ENCODE measurements around the gene ARL6IP5.

Gene ARL6IP5

DNA sequence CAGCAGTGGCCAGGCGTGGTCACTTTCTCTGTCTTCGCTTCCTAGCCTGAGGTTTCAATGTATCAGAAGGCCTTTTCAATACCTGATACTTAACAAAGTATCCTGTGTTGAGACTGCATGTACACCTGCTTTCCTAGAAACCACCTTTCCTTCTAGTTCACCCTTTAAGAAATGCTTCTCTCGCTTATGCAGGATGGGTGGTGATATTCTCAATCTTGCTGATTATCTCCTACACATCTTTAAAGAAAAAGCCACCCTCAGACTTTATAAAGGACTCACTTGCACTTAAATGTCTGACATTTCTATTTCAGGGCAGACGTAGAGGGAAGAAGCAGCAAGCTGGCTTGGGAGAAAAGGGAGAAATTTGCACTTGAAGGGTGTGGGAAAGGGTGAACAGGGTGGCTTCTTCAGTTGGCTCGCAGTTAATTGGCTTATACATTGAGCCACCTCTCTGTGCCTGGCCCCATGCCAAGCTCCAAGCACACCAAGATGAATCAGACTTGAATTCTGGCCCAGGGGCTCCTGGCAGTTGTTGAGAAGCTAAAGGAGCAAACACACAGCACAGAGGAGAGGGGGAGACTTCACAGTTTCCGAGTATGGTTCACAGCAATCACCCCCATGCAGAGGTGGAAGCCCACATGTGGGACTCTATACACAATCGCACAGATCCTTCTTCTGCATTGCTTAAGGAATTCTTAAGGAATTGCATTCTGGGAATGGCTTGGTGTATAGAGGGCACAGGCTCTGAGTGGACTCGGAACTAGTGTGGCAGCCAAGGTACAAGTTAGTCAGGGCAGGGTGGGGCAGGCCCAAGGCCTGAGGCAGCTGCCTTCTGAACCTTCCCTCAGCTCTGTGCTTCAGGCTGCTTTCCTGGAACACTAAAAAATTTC lies 1.3 kb downstream of the ARL6IP5 start:
- peak; percentile 32 for DNase-seq (ENCODE audit: low spot score)

GRCh38 chr3:69087030-69087791 lies 2.5 kb downstream of the ARL6IP5 start:
- no peak for DNase-seq (ENCODE audit: low spot score)

GRCh38 chr3:69088063-69088462 lies 3.3 kb downstream of the ARL6IP5 start:
- peak; percentile 17 for DNase-seq (ENCODE audit: low spot score)

- peak; percentile 33 for DNase-seq (ENCODE audit: low spot score)
Observed at GRCh38 chr3:69090021-69090420, 5.3 kb downstream of the ARL6IP5 start.

DNA sequence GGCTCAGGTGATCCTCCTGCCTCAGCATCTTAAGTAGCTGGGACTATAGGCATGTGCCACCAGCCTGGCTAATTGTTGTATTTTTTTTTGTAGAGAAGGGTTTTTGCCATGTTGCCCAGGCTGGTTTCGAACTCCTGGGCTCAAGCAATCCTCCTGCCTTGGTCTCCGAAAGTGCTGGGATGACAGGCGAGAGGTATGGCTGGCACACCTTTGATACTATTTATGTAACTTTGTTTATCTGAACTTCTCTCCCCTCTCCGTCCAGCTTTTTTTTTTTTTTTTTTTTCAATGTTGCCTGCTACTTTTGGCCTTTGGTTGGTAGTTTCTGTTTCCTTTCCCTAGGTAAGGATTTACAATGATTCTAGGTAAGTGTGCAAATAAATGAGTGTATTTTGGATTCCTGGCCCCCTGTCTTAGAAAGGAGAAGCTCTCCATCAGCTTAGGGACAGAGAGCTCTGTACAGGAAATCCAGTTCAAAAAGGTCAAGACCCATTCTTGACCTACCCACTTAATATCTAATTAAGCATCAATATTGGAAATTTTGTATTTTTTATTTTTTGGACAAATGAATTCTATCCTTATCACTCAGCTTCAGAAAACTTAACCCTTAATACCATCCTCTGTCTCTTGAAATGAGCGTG lies 6.8 kb downstream of the ARL6IP5 start:
- no peak for DNase-seq (ENCODE audit: low spot score)

DNA sequence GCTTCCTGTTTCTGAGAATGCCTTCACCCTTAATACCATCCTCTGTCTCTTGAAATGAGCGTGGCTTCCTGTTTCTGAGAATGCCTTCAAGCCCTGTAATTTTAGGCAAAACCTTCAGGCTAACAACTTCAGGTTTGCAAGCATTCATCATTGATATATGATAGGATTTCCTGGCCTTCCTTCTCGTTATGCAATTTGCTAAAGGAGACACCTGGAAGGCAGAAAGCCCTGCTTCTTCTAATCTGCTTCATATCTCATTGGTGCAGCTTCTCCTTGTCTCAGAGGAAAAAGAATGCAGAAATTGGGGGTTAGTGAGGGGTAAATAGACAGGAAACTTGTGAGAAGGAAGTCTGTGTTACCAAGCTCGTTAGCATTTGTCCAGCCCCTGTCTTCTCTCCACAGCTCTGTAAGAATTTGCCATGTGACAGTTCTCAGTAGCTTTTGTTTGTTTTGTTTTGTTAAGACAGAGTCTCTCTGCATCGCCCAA lies 7.3 kb downstream of the ARL6IP5 start:
- DNase-seq (ENCODE audit: low spot score): no peak

- DNase-seq (ENCODE audit: low spot score): peak; percentile 22
Observed at GRCh38 chr3:69094467-69095205, 9.9 kb downstream of the ARL6IP5 start.

- no peak for DNase-seq (ENCODE audit: low spot score)
Observed at GRCh38 chr3:69095636-69096035, 10.9 kb downstream of the ARL6IP5 start.

DNA sequence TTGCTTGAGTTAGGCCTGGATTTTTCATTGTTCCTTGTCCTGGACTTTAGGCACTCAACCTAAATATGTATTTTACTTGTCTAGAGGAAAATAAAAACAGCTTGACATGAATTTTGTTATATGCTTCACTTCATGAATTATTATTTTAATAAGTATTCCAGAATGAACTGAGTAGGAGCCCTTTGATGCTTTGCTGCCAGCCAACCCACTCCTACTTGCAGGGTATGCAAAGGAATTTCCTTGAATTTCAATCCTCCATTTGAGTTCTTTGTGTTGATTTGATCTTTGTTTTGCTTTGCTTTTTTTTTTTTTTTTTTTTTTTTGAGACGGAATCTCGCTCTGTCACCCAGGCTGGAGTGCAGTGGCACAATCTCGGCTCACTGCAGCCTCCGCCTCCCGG lies 11.6 kb downstream of the ARL6IP5 start:
- no peak for DNase-seq (ENCODE audit: low spot score)

DNA sequence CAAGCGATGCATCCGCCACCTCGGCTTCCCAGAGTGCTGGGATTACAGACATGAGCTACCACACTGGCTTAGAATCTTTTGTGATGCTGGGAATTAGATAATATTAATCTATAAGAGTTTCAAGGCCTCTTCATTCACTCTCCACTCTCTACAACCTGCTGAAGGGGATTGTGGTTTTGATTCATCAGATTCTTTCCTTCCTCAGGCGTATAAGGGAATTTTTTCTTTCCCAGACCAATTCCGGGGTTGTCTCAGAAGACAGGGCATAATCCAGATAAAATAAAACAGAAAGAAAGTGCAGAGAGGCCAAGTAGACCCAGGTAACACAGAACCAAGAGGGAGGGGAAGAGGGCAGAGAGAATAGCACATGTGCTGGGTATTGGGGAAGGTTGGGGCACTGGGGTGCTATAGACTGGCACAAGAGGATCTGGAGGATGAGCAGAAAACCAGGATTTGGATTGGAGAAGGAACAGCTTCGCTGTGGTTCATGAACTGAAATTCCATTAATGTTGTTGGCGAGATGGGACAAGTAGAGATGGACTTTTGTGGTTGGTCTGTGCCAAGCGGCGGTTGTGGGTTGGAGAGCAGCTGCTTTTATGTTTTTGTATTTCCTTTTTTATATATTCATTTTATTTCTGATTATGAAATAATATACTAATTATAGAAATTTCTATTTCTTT lies 12.8 kb downstream of the ARL6IP5 start:
- no peak for DNase-seq (ENCODE audit: low spot score)

DNA sequence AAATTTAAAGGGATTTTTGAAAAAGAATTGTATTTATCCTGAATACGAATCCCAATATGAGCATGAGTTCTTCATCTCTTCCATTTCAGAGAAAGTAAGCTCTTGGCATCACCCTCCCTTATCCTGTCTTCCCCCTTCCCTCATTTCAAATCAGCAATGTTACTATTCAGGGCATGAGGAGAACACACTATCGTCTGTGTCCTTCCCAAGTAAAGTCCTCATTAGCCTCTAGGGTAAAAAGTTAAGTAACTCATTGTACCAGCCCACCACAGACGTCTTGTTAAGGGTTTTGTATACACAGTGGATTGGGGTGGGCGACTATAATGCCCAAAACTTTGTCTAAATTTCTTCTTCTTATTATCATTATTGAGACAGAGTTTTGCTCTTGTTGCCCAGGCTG lies 14.8 kb downstream of the ARL6IP5 start:
- DNase-seq (ENCODE audit: low spot score): no peak

DNA sequence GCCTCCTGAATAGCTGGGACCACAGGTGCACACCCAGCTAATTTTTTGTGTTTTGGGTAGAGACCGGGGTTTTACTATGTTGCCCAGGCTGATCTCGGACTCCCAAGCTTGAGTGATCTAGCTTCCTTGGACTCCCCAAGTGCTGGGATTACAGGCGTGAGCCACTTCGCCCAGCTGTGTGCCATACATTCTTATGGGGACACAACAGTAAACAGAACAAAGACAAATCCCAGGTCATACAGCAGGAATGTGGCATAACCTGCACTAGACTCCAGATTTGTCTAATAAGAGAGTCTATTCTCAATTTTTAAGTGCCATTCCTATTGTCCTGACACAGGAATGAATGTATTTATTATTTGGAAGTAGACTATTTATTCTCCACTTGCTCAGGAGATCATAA lies 17.6 kb downstream of the ARL6IP5 start:
- DNase-seq (ENCODE audit: low spot score): no peak

GRCh38 chr3:69103123-69103522 lies 18.4 kb downstream of the ARL6IP5 start:
- DNase-seq (ENCODE audit: low spot score): no peak

- DNase-seq (ENCODE audit: low spot score): no peak
Observed at GRCh38 chr3:69104586-69104985, 19.8 kb downstream of the ARL6IP5 start.

GRCh38 chr3:69105320-69105719 lies 20.6 kb downstream of the ARL6IP5 start:
- DNase-seq (ENCODE audit: low spot score): no peak

- no peak for DNase-seq (ENCODE audit: low spot score)
Observed at GRCh38 chr3:69107841-69108240, 23.1 kb downstream of the ARL6IP5 start.

DNA sequence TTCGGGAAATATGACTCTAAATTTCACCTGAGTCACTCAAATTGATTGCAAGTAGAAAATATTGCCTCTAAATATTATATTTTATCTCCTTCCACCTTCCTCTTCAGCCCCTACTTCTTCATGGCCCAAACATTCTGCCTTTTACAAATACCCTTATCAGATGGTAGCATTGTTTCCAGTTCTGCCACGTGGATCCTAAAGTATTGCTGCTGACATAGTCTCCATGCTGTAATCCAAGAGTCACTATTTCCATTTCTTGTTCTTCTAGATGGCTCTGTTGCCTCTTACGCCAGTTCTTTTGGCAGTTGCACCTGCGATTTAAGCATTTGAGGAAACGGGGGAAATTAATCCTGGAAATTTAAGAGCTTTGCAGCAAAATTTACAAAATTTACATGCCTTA lies 24.1 kb downstream of the ARL6IP5 start:
- no peak for DNase-seq (ENCODE audit: low spot score)

- DNase-seq (ENCODE audit: low spot score): no peak
Observed at GRCh38 chr3:69110941-69111546, 26.3 kb downstream of the ARL6IP5 start.

DNA sequence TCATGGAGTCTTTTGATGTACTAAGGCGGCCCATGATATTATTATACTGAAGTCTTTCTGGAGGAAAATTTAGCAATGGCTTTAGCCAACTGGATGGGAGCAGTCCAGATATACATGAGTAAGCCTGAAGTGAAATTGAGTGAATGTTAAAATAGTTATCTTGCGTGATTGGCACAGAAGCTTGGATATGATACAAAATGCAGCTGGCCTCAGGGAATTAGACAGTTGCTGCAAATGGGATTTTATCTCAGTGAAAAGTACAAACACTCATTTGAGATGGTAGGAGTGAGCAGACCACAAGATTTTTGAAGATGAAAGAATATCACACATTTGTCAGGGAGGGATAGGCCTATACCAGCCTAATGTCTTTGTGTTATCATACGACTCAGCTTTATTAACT lies 28.8 kb downstream of the ARL6IP5 start:
- no peak for DNase-seq (ENCODE audit: low spot score)

DNA sequence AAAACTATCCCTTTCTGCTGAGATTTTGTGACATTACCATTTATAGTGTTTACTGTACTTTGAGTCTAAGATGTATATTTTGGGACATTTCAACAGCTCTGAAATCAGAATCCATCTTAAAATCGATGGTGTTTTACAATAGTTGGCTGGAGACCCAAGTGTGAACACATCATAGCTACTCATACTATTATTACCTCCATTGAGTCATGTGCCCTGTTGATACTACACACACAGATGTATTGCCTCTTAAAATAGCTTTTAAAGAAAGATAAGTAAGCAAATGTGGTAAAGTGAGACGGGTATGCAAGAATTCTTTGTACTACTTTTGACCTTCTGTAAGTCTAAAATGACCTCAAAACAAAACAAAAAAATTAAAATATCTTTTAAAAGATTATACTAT lies 31.0 kb downstream of the ARL6IP5 start:
- no peak for DNase-seq (ENCODE audit: low spot score)

- no peak for DNase-seq (ENCODE audit: low spot score)
Observed at GRCh38 chr3:69116162-69116561, 31.4 kb downstream of the ARL6IP5 start.
